Embryonic facial prominence (tissue), 1 donor: ENCODE results near the gene CEP83.

Experiments
- DNase-seq: peaks from one replicate; pipeline ENCODE4 v3.0.0-alpha.2; 2016; ENCODE audit errors: extremely low spot score

CEP83 gene

DNA sequence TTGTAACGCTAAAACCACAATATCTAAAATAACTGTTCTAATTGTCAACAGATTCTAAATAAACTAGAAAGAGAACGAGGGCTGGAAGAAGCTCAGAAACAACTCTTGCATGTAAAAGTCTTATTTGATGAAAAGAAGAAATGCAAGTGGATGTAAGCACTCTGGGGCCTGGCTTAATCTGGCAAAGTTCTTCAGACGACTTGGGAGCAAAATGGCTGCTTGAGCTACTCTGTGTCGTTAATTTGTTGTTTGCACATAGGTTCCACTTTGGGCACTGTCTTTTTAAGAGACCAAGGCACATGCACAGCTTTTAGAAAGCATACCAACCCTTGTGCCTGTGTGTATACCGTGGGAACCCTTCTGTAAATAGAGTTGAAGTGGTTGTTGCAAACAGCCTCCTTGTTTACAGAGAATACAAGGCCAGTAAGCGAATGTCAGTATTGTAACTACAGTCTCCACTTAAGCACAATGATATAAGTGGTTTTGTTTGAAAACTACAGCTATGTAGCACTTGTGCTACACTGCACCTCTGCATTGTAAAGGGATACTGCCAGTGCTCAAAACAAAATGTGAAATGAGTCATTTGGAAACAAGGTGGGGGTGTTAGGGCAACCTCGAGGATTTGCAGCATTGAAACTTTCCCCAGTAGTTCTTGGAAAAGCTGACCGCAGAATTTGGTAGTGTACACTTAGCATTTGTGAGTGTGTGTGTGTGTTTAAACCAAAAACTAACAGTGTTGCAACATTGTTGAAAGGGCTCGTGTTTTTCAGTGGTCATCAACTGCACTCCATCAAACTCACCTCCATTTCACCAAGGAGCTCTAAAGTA is 154.3 kb downstream of the CEP83 start:
- DNase-seq, result no peak

- no peak for DNase-seq
These were observed 155.1 kb downstream of the CEP83 start for GRCh38 chr12:94304566-94305061.

DNA sequence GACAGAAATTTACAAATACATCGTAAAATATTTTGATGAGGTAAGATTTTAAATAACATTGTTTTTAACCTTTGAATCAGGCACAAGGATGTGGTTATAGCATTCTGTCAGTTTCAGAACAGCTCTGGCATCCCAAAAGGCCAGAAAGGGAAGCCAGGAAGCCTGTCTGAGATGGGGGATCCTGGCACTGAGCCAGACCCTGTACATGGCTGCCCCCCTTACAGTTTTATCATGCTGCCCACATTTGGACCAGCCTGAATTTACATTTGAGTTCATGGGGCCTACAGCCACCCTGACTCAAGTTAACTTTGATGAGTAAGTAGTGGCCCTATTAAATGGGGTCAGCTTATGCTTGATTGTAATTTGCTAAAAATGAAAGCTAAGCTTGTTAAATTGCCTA is 155.7 kb downstream of the CEP83 start:
- no peak for DNase-seq

GRCh38 chr12:94299846-94300245 is 159.8 kb downstream of the CEP83 start:
- DNase-seq, result no peak

DNA sequence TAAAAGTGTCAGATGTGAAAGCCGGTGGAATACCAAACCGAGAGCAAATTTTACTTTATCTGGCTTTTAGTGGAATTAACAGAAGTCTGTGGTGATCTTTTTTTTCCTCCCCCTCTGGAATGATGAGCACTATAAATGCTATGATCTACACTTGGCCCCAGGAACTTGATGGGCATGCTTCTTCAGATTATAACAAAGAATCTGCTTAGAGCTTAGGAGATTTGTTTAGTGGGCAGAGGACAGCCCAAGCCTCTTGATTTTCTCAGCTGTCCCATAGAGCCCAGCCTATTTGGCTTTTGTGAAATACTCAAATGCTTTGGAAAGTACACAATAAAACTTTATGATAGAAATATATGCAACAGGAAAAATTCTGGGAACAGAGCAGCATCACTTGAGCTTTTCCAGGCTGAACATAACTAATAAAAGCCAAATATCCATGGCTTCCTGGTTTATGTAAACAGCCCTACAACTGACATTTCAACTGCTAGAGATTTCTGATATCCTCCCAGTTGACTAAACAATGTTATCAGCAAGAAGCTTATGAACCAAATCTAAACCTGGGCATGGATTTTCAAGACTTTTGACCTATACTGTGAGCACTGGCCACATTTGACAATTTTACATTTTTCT is 161.7 kb downstream of the CEP83 start:
- no peak for DNase-seq

DNA sequence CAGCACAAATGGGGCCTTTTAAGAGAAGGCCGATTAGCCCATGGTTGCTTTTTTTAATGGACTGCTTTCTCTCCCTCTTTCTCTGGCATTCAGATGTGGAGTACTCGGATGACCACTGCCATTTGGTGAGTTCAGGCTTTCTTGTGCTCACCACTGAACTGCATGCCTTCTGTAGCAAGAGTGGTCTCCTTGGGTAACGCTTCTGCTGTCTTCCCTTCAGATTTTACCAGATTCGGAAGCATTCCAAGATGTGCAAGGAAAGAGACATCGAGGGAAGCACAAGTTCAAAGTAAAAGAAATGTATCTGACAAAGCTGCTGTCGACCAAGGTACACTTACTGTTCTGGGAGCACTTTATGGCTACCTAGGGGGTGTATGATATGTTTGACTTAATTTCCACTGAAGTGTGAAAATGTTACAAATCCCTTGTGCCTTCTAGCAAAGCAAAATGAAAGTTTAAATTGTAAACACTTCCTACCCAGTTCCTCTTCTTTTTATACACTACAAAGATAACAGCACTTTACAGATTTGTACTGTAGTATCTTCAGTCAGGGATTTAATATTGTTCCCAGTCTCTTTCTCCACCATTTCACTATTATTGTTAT is 162.5 kb downstream of the CEP83 start:
- no peak for DNase-seq

DNA sequence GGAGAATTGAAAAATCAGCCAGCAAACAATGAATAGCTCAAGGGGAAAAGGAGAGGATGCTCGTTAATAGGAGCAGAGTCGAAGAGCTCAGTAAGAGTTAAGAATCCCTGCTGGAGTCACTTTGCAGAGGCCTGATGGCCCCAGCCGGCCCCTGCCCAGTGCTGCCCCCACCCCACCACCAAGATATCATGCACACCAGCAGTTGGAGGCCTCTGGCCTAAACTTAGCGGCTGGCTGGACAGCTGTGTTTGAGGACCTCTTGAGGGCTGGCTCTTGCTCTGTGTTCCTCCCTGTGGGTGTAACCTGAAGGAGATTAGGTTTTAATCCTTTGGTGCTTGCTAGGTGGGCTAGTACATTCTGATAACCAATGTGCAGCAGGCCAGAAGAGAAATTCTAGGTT is 169.3 kb downstream of the CEP83 start:
- DNase-seq, result no peak

DNA sequence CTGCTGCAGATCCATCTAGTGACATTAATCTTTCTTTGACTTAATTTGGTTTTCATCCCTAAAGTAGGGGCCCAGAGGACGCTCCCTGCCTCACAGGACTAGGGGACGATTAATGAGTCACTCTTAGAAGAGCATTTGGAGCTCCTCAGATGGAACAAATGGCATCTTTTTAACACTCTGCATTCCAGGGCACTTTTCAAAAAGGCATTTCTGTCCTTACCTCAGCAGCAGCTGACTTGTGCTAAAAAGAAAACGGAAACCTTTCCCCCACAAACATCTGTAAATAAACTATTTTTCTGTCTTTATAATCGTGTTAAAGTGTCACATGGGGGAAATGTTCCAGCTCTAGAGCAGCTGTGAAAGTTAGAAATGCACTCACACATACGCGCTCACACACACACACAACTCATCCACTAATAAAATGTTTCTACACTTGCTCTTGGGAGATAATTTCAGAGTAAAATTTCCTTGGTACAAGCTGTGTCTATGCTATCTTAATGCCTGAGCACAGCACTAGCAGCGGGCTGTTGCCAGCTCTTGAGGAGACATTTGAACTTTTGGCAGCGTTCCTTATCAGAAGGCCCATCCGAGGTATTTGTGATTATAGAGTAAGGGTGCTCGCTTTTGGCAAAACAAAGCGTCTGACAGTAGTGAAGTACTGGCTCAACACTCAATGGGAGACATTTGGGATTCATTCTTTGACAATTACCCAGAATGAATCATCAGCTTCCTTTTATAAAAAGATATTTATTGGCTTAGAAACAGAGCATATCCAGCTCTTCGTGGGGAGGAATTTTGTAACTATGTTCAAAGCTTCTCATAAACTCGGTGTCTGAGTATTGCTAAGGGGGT is 170.0 kb downstream of the CEP83 start:
- no peak for DNase-seq

DNA sequence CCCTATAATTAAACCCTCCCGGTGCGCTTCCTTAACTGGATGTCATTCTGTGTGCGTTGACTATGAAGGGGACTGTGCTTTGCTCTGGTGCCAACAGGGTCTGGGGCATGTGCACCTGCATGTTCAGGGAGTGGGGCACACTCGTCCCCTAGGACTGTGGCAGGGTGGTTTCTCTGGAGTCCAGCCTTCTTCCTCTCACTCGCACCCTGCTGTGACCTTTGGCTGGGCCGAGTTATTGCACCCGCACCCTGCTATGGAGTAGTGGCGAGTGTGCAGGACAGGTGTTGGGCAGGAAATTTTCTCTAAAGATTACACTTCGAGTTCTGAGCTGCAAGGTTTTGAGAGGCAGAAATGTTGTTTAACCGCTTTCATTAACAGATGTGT is 172.4 kb downstream of the CEP83 start:
- no peak for DNase-seq

DNA sequence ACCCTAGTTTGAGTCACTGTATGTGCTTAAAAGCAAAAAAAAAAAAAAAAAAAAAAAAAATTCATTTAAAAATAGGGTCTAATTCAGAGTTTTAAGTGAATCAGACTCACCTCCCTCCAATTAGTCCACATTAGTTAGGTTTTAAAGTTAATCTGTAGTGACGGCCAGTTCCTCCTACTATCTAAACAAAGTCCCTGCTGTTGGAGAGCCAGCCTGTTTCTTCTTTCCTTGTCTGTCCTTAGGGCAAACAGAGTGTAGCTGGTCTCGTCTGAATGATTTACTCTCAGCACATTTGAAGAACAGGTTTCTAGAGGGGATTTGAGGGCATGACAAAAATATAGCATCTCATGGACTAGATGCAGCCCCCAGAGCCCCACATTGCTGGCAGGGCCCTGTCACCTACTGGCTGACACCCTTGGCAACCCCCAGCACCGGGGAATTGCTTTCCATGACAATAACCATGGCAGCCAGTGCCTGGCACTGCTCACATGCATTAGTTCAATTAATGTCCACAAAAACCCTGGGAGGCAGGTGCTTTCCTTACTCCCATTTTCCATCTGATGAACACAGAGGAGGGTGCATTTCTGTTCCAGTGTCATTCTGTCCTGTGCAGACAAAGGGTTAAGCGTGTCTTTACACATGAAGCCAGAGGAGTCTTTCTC is 173.0 kb downstream of the CEP83 start:
- no peak for DNase-seq

DNA sequence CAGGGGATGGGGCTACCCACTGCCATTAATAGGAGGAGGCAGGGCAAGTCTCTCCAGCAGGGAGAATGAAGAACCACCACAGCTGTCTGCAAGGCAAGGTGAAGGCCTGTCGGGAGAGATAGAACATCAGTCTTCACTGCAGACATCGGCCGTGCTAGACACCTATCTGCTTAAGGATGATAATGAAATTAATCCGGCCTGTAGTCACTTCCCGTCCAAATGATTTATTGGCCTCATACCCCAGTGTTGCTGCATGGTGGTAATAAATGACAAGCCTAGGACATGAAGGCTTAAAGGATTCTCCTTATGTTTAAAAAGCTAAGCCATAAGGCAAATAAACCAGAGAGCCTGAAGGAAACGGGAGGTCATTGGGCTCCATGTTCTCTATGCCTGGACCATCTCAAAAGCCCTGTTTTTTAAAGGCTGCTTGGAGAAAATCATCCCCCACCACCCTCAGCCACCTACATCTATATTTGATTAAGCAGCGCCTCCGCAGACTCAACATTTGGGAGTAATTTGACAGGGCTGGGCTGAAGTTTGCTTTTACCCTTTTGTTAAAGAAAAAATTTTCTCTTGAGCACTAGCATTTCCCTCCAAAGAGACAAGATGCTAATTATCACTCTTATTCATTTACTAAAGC is 173.6 kb downstream of the CEP83 start:
- DNase-seq, result no peak

DNA sequence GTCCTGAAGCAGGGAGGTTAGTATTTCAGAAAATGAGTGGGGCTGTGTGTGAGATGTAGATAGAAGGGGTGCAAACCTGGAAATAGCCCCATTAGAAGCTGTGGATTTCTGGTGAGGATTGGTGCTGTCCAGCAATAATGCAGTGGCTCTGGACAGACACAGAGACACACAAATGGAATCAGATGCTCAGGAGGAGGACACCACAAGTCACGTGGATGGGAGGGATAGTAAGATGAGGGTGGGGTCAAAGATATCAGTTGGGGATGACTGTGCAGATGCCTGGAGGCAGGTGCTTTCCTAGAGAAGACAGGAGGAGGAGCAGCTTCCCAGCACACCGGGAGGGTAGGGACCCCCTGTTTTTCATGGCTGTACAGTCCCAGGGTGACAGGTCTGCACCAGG is 174.8 kb downstream of the CEP83 start:
- DNase-seq, result no peak

DNA sequence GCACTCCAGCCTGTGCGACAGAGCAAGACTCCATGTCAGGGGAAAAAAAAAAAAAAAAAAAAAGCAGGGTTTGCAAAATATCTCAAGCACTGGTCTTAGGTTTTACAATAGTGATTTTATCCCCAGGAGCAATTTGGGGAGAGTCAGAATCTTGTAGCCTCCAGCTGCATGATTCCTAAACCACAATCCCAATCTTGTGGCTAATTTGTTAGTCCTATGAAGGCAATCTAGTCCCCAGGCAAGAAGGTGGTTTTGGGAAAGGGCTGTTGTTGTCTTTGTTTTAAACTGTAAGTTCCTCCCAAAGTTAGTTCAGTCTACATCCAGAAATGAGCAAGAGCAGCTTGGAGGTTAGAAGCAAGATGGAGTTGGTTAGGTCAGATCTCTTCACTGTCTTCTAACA is 175.6 kb downstream of the CEP83 start:
- DNase-seq, result no peak

GRCh38 chr12:94282675-94283074 is 177.0 kb downstream of the CEP83 start:
- no peak for DNase-seq

GRCh38 chr12:94280063-94280462 is 179.6 kb downstream of the CEP83 start:
- no peak for DNase-seq

DNA sequence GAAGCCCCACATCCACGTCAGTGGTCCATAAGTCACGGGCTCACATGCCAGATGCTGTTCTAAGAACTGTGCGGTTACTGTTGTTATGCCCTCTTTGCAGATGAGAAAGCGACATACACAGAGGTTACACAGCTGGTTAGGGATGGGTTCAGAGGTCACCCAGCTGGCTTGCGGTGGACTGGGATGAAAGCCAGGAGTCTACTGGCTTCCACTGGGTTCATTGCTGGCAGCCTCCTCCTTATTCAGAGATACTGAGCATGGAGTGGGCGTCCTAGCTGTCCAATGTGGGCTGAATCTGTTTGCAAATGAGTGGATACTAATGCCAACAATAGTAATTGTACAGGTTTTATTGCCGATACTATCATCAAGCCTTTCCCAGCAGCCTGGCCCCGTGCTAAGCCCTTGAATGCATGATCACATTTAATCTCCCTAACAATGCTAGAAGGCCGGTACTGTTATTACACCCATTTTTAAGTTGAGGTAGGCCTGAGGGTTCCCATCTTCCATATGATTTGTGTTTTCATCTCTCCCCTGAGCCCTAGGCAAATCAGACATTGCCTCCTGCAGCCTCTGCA is 182.2 kb downstream of the CEP83 start:
- no peak for DNase-seq

DNA sequence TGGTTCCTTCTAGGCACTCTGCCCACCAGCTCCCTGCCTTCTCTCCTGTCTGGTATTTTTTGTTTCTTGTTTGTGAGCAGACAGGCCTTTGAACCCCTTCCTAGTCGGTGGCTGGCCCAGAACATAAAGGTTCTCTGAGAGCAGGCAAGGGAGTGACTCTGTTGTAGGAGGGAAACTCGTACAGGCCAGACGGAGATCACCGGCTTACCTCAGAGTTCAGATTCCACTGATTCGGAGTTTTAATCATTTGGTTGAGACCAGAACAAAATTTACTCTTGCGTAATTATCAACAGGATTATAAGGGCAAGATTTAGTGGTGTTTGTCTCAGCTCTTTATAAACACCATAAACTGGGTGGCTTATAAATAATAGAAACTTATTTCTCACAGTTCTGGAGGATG is 182.9 kb downstream of the CEP83 start:
- DNase-seq, result no peak

GRCh38 chr12:94273272-94273671 is 186.4 kb downstream of the CEP83 start:
- DNase-seq, result no peak

DNA sequence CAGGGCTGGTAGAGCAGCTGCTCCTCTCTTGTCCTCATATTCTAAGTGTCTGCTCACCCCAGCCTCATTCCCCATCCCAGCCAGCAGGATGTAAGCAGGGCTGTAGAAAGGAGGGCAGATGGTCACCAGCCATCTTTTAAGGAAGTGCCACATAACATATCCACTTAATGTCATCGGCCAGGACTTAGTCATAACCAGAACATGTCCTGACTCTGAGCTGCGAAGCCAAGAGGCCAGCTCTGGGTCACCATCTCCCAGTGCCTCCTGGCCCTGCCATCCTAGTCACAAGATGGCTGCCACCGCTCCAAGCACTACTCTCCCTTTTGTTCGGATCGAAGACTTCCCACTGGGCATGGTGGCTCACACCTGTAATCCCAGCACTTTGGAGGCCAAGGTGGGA is 187.4 kb downstream of the CEP83 start:
- no peak for DNase-seq

- DNase-seq, result no peak
These were observed 188.3 kb downstream of the CEP83 start for GRCh38 chr12:94271351-94271750.
